Neural progenitor cell (in vitro differentiated cells): Measurements from ENCODE around the gene HK1.

Source experiments
- EZH2 ChIP-seq: fragments of 200-600 bp; sonication (generic); IDR thresholded peaks from 2 replicates; pipeline ENCODE4 v1.6.1; 2017; ENCODE audit warnings: antibody characterized with exemption, mild to moderate bottlenecking, moderate library complexity
- EZH2phosphoT487 ChIP-seq: fragments of 200-600 bp; sonication (generic); IDR thresholded peaks from 2 replicates; pipeline ENCODE4 v1.6.1; 2017; ENCODE audit warnings: antibody characterized with exemption

DNA sequence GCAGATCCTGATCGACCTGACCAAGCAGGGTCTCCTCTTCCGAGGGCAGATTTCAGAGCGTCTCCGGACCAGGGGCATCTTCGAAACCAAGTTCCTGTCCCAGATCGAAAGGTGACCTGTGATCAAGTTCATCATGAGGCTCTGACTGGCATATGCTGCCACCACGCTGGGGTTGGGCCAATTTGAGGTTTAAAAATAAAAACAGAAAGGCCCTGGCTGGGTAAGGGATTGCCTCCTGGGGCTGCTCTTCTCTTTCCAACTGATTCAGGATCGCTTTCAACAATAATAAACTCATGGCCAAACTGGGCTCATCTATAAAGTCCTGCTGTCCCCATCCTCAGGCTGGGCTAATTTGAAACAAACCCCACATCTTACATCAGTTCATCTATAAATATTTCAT, 17.1 kb upstream of the HK1 start:
- TF ChIP-seq EZH2 (no peak), EZH2phosphoT487 (no peak)
